HUDEP-2 (cell line): ENCODE data around the gene RXFP4.
"Not testable (repeated sequence)": the region's sequence is repeated elsewhere in the genome, so short reads cannot be mapped to it uniquely, and the experiment has no call there.

Source experiments
- DNase-seq, 76 experiments: peaks; one replicate each; lab custom pipeline; 2025; ENCODE audit not compliant: unreplicated experiment in 76 of 76; lab: John Stamatoyannopoulos, UW

RXFP4 gene

GRCh38 chr1:155929057-155929456 is 12.4 kb upstream of the RXFP4 start:
- DNase-seq: peak in 8 of 76 experiments; percentile 8 to 26 (median 17)

- DNase-seq: not testable (repeated sequence)
These were observed 10.7 kb upstream of the RXFP4 start for GRCh38 chr1:155930725-155931124.

GRCh38 chr1:155931332-155932038 is 10.0 kb upstream of the RXFP4 start:
- DNase-seq: no peak

GRCh38 chr1:155932081-155932480 is 9.4 kb upstream of the RXFP4 start:
- DNase-seq: no peak

GRCh38 chr1:155932487-155932886 is 9.0 kb upstream of the RXFP4 start:
- no peak for DNase-seq

GRCh38 chr1:155933591-155934096 is 7.8 kb upstream of the RXFP4 start:
- DNase-seq: no peak

GRCh38 chr1:155934097-155934935 is 7.1 kb upstream of the RXFP4 start, which contains the start of gene KHDC4:
KHDC4 (minus strand) TSS chr1:155934413; CDS start chr1:155934373, 40 bp downstream.
- peak in 75 of 76 experiments; percentile 47 to 97 (median 91) for DNase-seq

- no peak for DNase-seq
These were observed 6.4 kb upstream of the RXFP4 start for GRCh38 chr1:155934936-155935590.

- DNase-seq: peak in 33 of 76 experiments; percentile 12 to 70 (median 41)
These were observed 3.2 kb upstream of the RXFP4 start for GRCh38 chr1:155938220-155938627.

GRCh38 chr1:155940482-155940992 is 901 bp upstream of the RXFP4 start:
- DNase-seq: no peak

GRCh38 chr1:155941845-155942531 is 550 bp downstream of the RXFP4 start:
- DNase-seq: no peak

GRCh38 chr1:155942578-155943141 is 1.2 kb downstream of the RXFP4 start:
- no peak for DNase-seq

- DNase-seq: no peak
These were observed 3.0 kb downstream of the RXFP4 start for GRCh38 chr1:155944444-155944799.

- no peak for DNase-seq
These were observed 5.3 kb downstream of the RXFP4 start for GRCh38 chr1:155946633-155947219.

GRCh38 chr1:155947292-155947691 is 5.9 kb downstream of the RXFP4 start:
- no peak for DNase-seq

- no peak for DNase-seq
These were observed 6.3 kb downstream of the RXFP4 start for GRCh38 chr1:155947741-155948140.

- DNase-seq: no peak
These were observed 9.4 kb downstream of the RXFP4 start for GRCh38 chr1:155950829-155951228.

- no peak for DNase-seq
These were observed 10.5 kb downstream of the RXFP4 start for GRCh38 chr1:155951753-155952504.

GRCh38 chr1:155952505-155952890 is 11.1 kb downstream of the RXFP4 start:
- DNase-seq: no peak
